Gastroesophageal sphincter (tissue), 4 donors: ENCODE results near the gene LYPD3. TPM values are rescaled to one million over a fixed set of nuclear protein-coding genes. Genes with fewer than 3 reads are reported as not detected.
A peak's percentile ranks its signal among the peaks of the same experiment; 100 is the strongest.

Experiments used
- ATAC-seq: fragments of 150-250 bp; one replicate; pipeline ENCODE4 v1.9.1; 2016; ENCODE audit warnings: mild to moderate bottlenecking, moderate library complexity
- H3K27ac ChIP-seq, 4 donors: fragments of 200-600 bp; sonication (generic) in 3 of 4; 1 replicate in 3 of 4; 2 replicates in 1 of 4; pipeline ENCODE4 v1.5.1; 2016 to 2019
- H3K27me3 ChIP-seq: fragments of 200-600 bp; sonication (generic); one replicate; pipeline ENCODE4 v1.5.1; 2019
- H3K36me3 ChIP-seq, 2 donors: fragments of 200-600 bp; sonication (generic); one replicate each; pipeline ENCODE4 v1.5.1; 2019; ENCODE audit warnings: control low read depth in 1 of 2
- H3K4me1 ChIP-seq, 3 donors: fragments of 200-600 bp; sonication (generic); 1 replicate in 2 of 3; 2 replicates in 1 of 3; pipeline ENCODE4 v1.5.1; 2016 to 2019; ENCODE audit warnings: control low read depth in 2 of 3
- H3K4me3 ChIP-seq, 2 donors: fragments of 200-600 bp; sonication (generic); one replicate each; pipeline ENCODE4 v1.5.1; 2019; ENCODE audit warnings: mild to moderate bottlenecking in 1 of 2, moderate library complexity in 1 of 2
- H3K9me3 ChIP-seq, 3 donors: fragments of 200-600 bp; sonication (generic); one replicate each; pipeline ENCODE4 v1.5.1; 2017 to 2019; ENCODE audit warnings: control low read depth in 2 of 3
- EP300 ChIP-seq: sonication (generic); formaldehyde crosslinking; IDR thresholded peaks from one replicate; pipeline ENCODE4 v1.6.1; 2017; ENCODE audit warnings: antibody characterized with exemption, mild to moderate bottlenecking
- POLR2A ChIP-seq, 2 donors: fragments of 450-650 bp; IDR thresholded peaks; one replicate each; pipeline ENCODE4 v1.6.1; 2017; ENCODE audit warnings: antibody characterized with exemption in 2 of 2, mild to moderate bottlenecking in 2 of 2, moderate library complexity in 1 of 2
- POLR2AphosphoS5 ChIP-seq: sonication (generic); formaldehyde crosslinking; IDR thresholded peaks from one replicate; pipeline ENCODE4 v1.6.1; 2017; ENCODE audit warnings: antibody characterized with exemption
- WGBS, 2 donors: methylation state at CpG; one replicate each; pipeline ENCODE4 v1.1.5; 2018; ENCODE audit warnings: low coverage in 1 of 2; 5-methylcytosine and 5-hydroxymethylcytosine counted together
- total RNA-seq, 4 donors: library from RNA; depleted of rRNA; stranded (reverse); fragments of >200 nt; gene quantifications; one replicate each; pipeline ENCODE4 v1.1.0, GENCODE V29; 2016
- TF ChIP-seq, protein P1 (sequence below), 4 experiments: fragments of 200-600 bp in 2 of 4; fragments of 450-650 bp in 2 of 4; sonication (generic) in 1 of 4; IDR thresholded peaks; one replicate each; pipeline ENCODE4 v1.5.1; 2017 to 2019; ENCODE audit warnings: antibody characterized with exemption in 4 of 4, mild to moderate bottlenecking in 2 of 4, moderate library complexity in 2 of 4

Gene LYPD3
- total RNA-seq, 4 donors from 2014 or later = 0.39 to 8.4 (median 2.7) TPM

GRCh38 chr19:43452582-43452981 lies 12.8 kb downstream of the LYPD3 start:
- Histone ChIP-seq H3K4me1 (peaks cover 0 to 5% (median 0%) of the 10 kb centered on the region in 3 donors), H3K4me3 (no peak overlapping the region), H3K27ac (no peak overlapping the region), H3K36me3 (no peaks in the 10 kb centered on the region), H3K27me3 (no peaks in the 10 kb centered on the region), H3K9me3 (no peaks in the 10 kb centered on the region)
- ATAC-seq = no peak
- WGBS, 2 donors = 62 to 81% methylated on average over 2 to 3 of the region's 3 CpGs
- TF ChIP-seq POLR2A (IDR thresholded peaks at IDR 0.05) = no peak
- TF ChIP-seq, protein P1, sequence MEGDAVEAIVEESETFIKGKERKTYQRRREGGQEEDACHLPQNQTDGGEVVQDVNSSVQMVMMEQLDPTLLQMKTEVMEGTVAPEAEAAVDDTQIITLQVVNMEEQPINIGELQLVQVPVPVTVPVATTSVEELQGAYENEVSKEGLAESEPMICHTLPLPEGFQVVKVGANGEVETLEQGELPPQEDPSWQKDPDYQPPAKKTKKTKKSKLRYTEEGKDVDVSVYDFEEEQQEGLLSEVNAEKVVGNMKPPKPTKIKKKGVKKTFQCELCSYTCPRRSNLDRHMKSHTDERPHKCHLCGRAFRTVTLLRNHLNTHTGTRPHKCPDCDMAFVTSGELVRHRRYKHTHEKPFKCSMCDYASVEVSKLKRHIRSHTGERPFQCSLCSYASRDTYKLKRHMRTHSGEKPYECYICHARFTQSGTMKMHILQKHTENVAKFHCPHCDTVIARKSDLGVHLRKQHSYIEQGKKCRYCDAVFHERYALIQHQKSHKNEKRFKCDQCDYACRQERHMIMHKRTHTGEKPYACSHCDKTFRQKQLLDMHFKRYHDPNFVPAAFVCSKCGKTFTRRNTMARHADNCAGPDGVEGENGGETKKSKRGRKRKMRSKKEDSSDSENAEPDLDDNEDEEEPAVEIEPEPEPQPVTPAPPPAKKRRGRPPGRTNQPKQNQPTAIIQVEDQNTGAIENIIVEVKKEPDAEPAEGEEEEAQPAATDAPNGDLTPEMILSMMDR (IDR thresholded peaks at IDR 0.05) = no peak
- no peak for TF ChIP-seq EP300
- no peak for TF ChIP-seq POLR2AphosphoS5

DNA sequence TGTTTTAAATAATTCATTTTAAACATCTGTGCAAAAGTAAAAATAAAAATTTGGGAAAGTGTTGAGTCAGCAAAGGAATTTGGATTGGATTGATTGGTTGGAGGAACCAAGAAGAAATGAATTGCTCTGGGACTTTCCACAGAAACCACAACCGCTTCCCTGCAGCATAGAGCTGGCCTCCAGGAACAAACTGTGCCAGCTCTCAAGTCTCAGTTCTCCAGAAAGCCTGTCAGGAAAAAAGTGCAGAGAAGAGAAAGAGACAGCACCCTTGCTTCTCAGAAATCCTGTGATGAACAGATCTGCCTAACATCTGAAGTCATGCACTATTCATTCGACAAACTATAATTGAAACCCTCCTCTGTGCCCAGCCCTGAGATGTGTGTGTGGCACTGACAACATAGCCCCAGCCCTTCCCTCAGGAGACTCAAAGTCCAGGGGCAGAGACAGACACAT lies 14.8 kb downstream of the LYPD3 start:
- no peak for ATAC-seq
- Histone ChIP-seq H3K4me3 (no peak overlapping the region), H3K9me3 (no peaks in the 10 kb centered on the region), H3K4me1 (peaks cover 0 to 7% (median 0%) of the 10 kb centered on the region in 3 donors), H3K27ac (no peak overlapping the region), H3K27me3 (no peaks in the 10 kb centered on the region), H3K36me3 (no peaks in the 10 kb centered on the region)
- WGBS, 2 donors = 33 to 54% methylated on average over 1 to 2 of the region's 2 CpGs
- TF ChIP-seq POLR2AphosphoS5 = no peak
- TF ChIP-seq, protein P1 (IDR thresholded peaks at IDR 0.05) = no peak
- TF ChIP-seq EP300 = no peak
- TF ChIP-seq POLR2A (IDR thresholded peaks at IDR 0.05) = no peak

- WGBS, 2 donors = 93% methylated on average over 2 to 3 of the region's 9 CpGs
- Histone ChIP-seq H3K4me1 (peaks cover 0 to 3% (median 0%) of the 10 kb centered on the region in 3 donors), H3K9me3 (no peaks in the 10 kb centered on the region), H3K27me3 (no peaks in the 10 kb centered on the region), H3K27ac (no peak overlapping the region), H3K4me3 (no peak overlapping the region), H3K36me3 (no peaks in the 10 kb centered on the region)
- no peak for ATAC-seq
- TF ChIP-seq, protein P1 (IDR thresholded peaks at IDR 0.05) = no peak
- TF ChIP-seq EP300 (no peak), POLR2A (IDR thresholded peaks at IDR 0.05) (no peak), POLR2AphosphoS5 (no peak)
Measured at GRCh38 chr19:43447655-43448054, 17.8 kb downstream of the LYPD3 start.

DNA sequence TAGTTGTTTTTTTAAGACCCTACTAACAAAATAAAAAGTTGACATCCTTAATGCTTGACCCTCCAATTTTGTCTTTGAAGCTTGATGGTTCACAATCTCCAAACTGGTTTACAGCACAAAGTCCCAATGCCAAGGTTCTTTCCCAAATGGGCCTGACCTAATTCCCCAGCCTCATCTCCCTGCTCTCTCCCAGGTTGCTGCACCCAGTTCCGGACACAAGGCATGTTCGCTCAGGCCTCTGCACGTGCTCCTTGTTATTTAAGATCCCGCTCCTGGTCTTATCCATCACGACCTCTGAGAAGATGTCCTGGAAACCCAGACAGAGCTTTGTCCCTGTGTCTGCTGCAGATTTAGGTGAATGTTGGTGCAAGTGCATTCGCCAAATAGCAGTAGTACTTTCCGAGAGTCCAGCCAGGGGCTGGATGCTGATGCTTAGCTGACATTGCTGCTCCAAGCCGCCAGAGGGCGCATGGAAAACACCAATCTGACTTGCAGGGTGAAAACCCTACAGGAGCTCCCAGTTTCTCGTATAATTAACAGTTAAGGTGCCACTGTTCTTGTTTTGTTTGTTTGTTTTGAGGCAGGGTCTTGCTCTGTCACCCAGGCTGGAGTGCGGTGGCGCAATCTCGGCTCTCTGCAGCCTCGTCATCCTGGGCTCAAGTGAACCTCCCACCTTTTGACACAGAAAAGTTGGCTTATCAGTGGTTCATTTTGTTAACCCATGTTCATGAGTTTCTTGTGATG lies 18.5 kb downstream of the LYPD3 start:
- H3K4me3 ChIP-seq = no peak overlapping the region
- peaks cover 0 to 3% (median 0%) of the 10 kb centered on the region in 3 donors for H3K4me1 ChIP-seq
- H3K27ac ChIP-seq = no peak overlapping the region
- TF ChIP-seq, protein P1 (IDR thresholded peaks at IDR 0.05) = peak; percentile 90 to 99 (median 96)
- no peak for TF ChIP-seq POLR2A (IDR thresholded peaks at IDR 0.05)
- peak; percentile 72 for ATAC-seq
- WGBS, 2 donors = 4 to 12% methylated on average over 5 to 12 of the region's 14 CpGs
- no peaks in the 10 kb centered on the region for H3K9me3 ChIP-seq
- H3K27me3 ChIP-seq = no peaks in the 10 kb centered on the region
- no peaks in the 10 kb centered on the region for H3K36me3 ChIP-seq

- Histone ChIP-seq H3K9me3 (no peaks in the 10 kb centered on the region), H3K36me3 (no peaks in the 10 kb centered on the region), H3K27me3 (no peaks in the 10 kb centered on the region), H3K4me3 (no peak overlapping the region), H3K4me1 (peaks cover 0 to 3% (median 0%) of the 10 kb centered on the region in 3 donors), H3K27ac (no peak overlapping the region)
- 63 to 100% methylated on average over 2 of the region's 2 CpGs for WGBS, 2 donors
- no peak for ATAC-seq
- TF ChIP-seq POLR2A (IDR thresholded peaks at IDR 0.05) = no peak
- no peak for TF ChIP-seq POLR2AphosphoS5
- TF ChIP-seq, protein P1 (IDR thresholded peaks at IDR 0.05) = no peak
- no peak for TF ChIP-seq EP300
Measured at GRCh38 chr19:43445426-43445825, 20.0 kb downstream of the LYPD3 start.
